Gastrocnemius medialis (tissue), 4 donors: ENCODE data around the gene DMXL1. TPM values are rescaled to one million over a fixed set of nuclear protein-coding genes. Genes with fewer than 3 reads are reported as not detected.
"Not testable (repeated sequence)": the region's sequence is repeated elsewhere in the genome, so short reads cannot be mapped to it uniquely, and the experiment has no call there.

Experiments
- ATAC-seq, 2 donors: fragments of 150-250 bp; one replicate each; pipeline ENCODE4 v1.9.1; 2016
- DNase-seq, 2 donors: peaks; one replicate each; pipeline ENCODE4 v3.0.0-alpha.2; 2019
- H3K27ac ChIP-seq, 4 donors: fragments of 200-600 bp; sonication (generic); 1 replicate in 1 of 4; 2 replicates in 3 of 4; pipeline ENCODE4 v1.5.1; 2016 to 2018; ENCODE audit warnings: mild to moderate bottlenecking in 2 of 4, moderate library complexity in 1 of 4
- H3K27me3 ChIP-seq, 3 donors: fragments of 200-600 bp; sonication (generic) in 2 of 3; 1 replicate in 1 of 3; 2 replicates in 2 of 3; pipeline versions ENCODE4 v1.5.1 to v1.6.0; 2016 to 2019; ENCODE audit warnings: mild to moderate bottlenecking in 1 of 3, moderate library complexity in 1 of 3
- H3K36me3 ChIP-seq, 2 donors: fragments of 200-600 bp; sonication (generic) in 1 of 2; one replicate each; pipeline ENCODE4 v1.5.1; 2017 to 2018
- H3K4me1 ChIP-seq, 2 donors: fragments of 200-600 bp; sonication (generic) in 1 of 2; one replicate each; pipeline ENCODE4 v1.5.1; 2016 to 2017; ENCODE audit warnings: mild to moderate bottlenecking in 2 of 2
- H3K4me3 ChIP-seq, 4 donors: fragments of 200-600 bp; sonication (generic) in 3 of 4; 1 replicate in 1 of 4; 2 replicates in 3 of 4; pipeline ENCODE4 v1.5.1; 2016 to 2019; ENCODE audit warnings: mild to moderate bottlenecking in 2 of 4
- H3K9me3 ChIP-seq, 3 donors: fragments of 200-600 bp; sonication (generic) in 2 of 3; 1 replicate in 1 of 3; 2 replicates in 2 of 3; pipeline ENCODE4 v1.5.1; 2016 to 2019
- CTCF ChIP-seq, 5 experiments: fragments of 450-650 bp in 3 of 5; fragments of 200-600 bp in 2 of 5; sonication (generic) in 2 of 5; IDR thresholded peaks in 4 of 5; conservative IDR thresholded peaks in 1 of 5; 1 replicate in 4 of 5; 2 replicates in 1 of 5; pipeline ENCODE4 v1.5.1; 2016 to 2019; ENCODE audit warnings: antibody characterized with exemption in 5 of 5, mild to moderate bottlenecking in 3 of 5, moderate library complexity in 3 of 5
- POLR2A ChIP-seq, 2 donors: fragments of 450-650 bp; IDR thresholded peaks; one replicate each; pipeline ENCODE4 v1.6.1; 2017; ENCODE audit warnings: antibody characterized with exemption in 2 of 2, mild to moderate bottlenecking in 2 of 2, moderate library complexity in 2 of 2
- in situ Hi-C, 4 donors: fragments of 200-750 bp; cut with MboI; loops; one replicate each; pipeline versions ENCODE4 v1.15.0 to v1.8.0; 2017; ENCODE audit warnings: low sequenced_read_pairs in 4 of 4
- intact Hi-C: fragments of 100-400 bp; cut with DNase I; formaldehyde crosslinking; loops from one replicate; pipeline ENCODE4 v1.15.1; 2023; ENCODE audit warnings: low total_unique reads
- total RNA-seq, 4 donors: library from RNA; depleted of rRNA; stranded (reverse); fragments of >200 nt; gene quantifications; one replicate each; pipeline versions ENCODE4 v1.1.0 to v1.2.3, GENCODE V29; 2016

The DMXL1 gene
- total RNA-seq, 4 donors from 2014 or later, result 17.8 to 31.1 (median 24.3) TPM

GRCh38 chr5:119239119-119239417, 168.2 kb downstream of the DMXL1 start:
- TF ChIP-seq CTCF (IDR thresholded peaks at IDR 0.05 in 4 of 5, conservative IDR thresholded peaks at IDR 0.05 in 1 of 5) (no peak), POLR2A (IDR thresholded peaks at IDR 0.05) (no peak)
- no peaks in the 10 kb centered on the region for H3K4me1 ChIP-seq
- no peaks in the 10 kb centered on the region for H3K27me3 ChIP-seq
- H3K36me3 ChIP-seq, result peaks cover 0 to 4% of the 10 kb centered on the region in 2 donors
- DNase-seq (no peak), ATAC-seq (no peak)
- no peaks in the 10 kb centered on the region for H3K9me3 ChIP-seq
- H3K4me3 ChIP-seq, result no peak overlapping the region
- no peak overlapping the region for H3K27ac ChIP-seq
- in situ Hi-C loops (no loop called here), intact Hi-C loops (no loop called here)

GRCh38 chr5:119239826-119240225, 168.9 kb downstream of the DMXL1 start:
- H3K27ac ChIP-seq, DNase-seq, in situ Hi-C loops, H3K4me3 ChIP-seq, intact Hi-C loops, ATAC-seq, H3K36me3 ChIP-seq, H3K27me3 ChIP-seq, H3K4me1 ChIP-seq, H3K9me3 ChIP-seq: not testable (repeated sequence)

GRCh38 chr5:119243888-119244287, 173.0 kb downstream of the DMXL1 start:
- ATAC-seq, result no peak
- Histone ChIP-seq H3K36me3 (peaks cover 0 to 15% of the 10 kb centered on the region in 2 donors), H3K4me1 (no peaks in the 10 kb centered on the region), H3K9me3 (no peaks in the 10 kb centered on the region), H3K27me3 (no peaks in the 10 kb centered on the region), H3K27ac (no peak overlapping the region), H3K4me3 (no peak overlapping the region)
- intact Hi-C loops, result no loop called here
- no peak for TF ChIP-seq CTCF (IDR thresholded peaks at IDR 0.05 in 4 of 5, conservative IDR thresholded peaks at IDR 0.05 in 1 of 5)
- no peak for TF ChIP-seq POLR2A (IDR thresholded peaks at IDR 0.05)
- in situ Hi-C loops, result no loop called here
- no peak for DNase-seq

- intact Hi-C loops, result no loop called here
- ATAC-seq (no peak), DNase-seq (no peak)
- H3K4me1 ChIP-seq, result no peaks in the 10 kb centered on the region
- in situ Hi-C loops, result loop anchor here in 3 of 4 donors (10.0 to 25.0 kb wide), 2 partner anchors 264 to 266 kb away; partner anchors contain the start of gene DTWD2 (in 3 of the 3)
- H3K27ac ChIP-seq, result no peak overlapping the region
- H3K9me3 ChIP-seq, result no peaks in the 10 kb centered on the region
- no peak for TF ChIP-seq POLR2A (IDR thresholded peaks at IDR 0.05)
- TF ChIP-seq CTCF (IDR thresholded peaks at IDR 0.05 in 4 of 5, conservative IDR thresholded peaks at IDR 0.05 in 1 of 5), result no peak
- no peak overlapping the region for H3K4me3 ChIP-seq
- H3K27me3 ChIP-seq, result no peaks in the 10 kb centered on the region
- H3K36me3 ChIP-seq, result peaks cover 0 to under 1% of the 10 kb centered on the region in 2 donors
Measured at GRCh38 chr5:119250946-119251901, 180.3 kb downstream of the DMXL1 start.

- H3K9me3 ChIP-seq, result no peaks in the 10 kb centered on the region
- no peak for DNase-seq
- no peak for ATAC-seq
- H3K4me1 ChIP-seq, result no peaks in the 10 kb centered on the region
- H3K27ac ChIP-seq, result no peak overlapping the region
- no peaks in the 10 kb centered on the region for H3K36me3 ChIP-seq
- no peaks in the 10 kb centered on the region for H3K27me3 ChIP-seq
- H3K4me3 ChIP-seq, result no peak overlapping the region
- intact Hi-C loops (no loop called here), in situ Hi-C loops (loop anchor here in 3 of 4 donors (10.0 to 25.0 kb wide), 2 partner anchors 268 to 271 kb away; partner anchors contain the start of gene DTWD2 (in 3 of the 3))
- TF ChIP-seq POLR2A (IDR thresholded peaks at IDR 0.05), result no peak
- no peak for TF ChIP-seq CTCF (IDR thresholded peaks at IDR 0.05 in 4 of 5, conservative IDR thresholded peaks at IDR 0.05 in 1 of 5)
Measured at GRCh38 chr5:119255571-119256356, 184.9 kb downstream of the DMXL1 start.
